ENCODE measurements around the gene ETF1.
"Not testable (repeated sequence)": the region's sequence is repeated elsewhere in the genome, so short reads cannot be mapped to it uniquely, and the experiment has no call there.

ETF1 gene

GRCh38 chr5:138528208-138528607, 14.8 kb downstream of the ETF1 start:
- no peaks in the 10 kb centered on the region for H3K27me3 ChIP-seq (ENCODE audit: insufficient read depth, low read length)
- H3K27ac ChIP-seq (ENCODE audit: low read depth, low read length), result no peak overlapping the region
- H2AFZ ChIP-seq (ENCODE audit: low read length, unreplicated experiment), result no peak overlapping the region
- peaks cover 88% of the 10 kb centered on the region for H3K79me2 ChIP-seq (ENCODE audit: control insufficient read depth, insufficient read depth, low read length, unreplicated experiment)
- no peak overlapping the region for H3K4me3 ChIP-seq (ENCODE audit: low read depth, low read length)
- H3K36me3 ChIP-seq (ENCODE audit: insufficient read depth, low read length), result 0 out of 2 replicates have a peak, but pooled peaks cover 8% of the 10 kb centered on the region
- peaks cover 5% of the 10 kb centered on the region for H3K4me1 ChIP-seq (ENCODE audit: control insufficient read depth, insufficient read depth, low read length, unreplicated experiment)

- Histone ChIP-seq H3K27ac (ENCODE audit: low read depth, low read length) (no peak overlapping the region), H3K4me3 (ENCODE audit: low read depth, low read length) (no peak overlapping the region), H3K4me1 (ENCODE audit: control insufficient read depth, insufficient read depth, low read length, unreplicated experiment) (peaks cover 5% of the 10 kb centered on the region), H3K36me3 (ENCODE audit: insufficient read depth, low read length) (0 out of 2 replicates have a peak, but pooled peaks cover 1% of the 10 kb centered on the region), H2AFZ (ENCODE audit: low read length, unreplicated experiment) (no peak overlapping the region), H3K27me3 (ENCODE audit: insufficient read depth, low read length) (no peaks in the 10 kb centered on the region), H3K79me2 (ENCODE audit: control insufficient read depth, insufficient read depth, low read length, unreplicated experiment) (peaks cover 88% of the 10 kb centered on the region)
Observed at GRCh38 chr5:138527170-138527569, 15.9 kb downstream of the ETF1 start.

GRCh38 chr5:138523406-138523805, 19.6 kb downstream of the ETF1 start:
- no peaks in the 10 kb centered on the region for H3K27me3 ChIP-seq (ENCODE audit: insufficient read depth, low read length)
- H2AFZ ChIP-seq (ENCODE audit: low read length, unreplicated experiment), result no peak overlapping the region
- no peak overlapping the region for H3K27ac ChIP-seq (ENCODE audit: low read depth, low read length)
- H3K4me1 ChIP-seq (ENCODE audit: control insufficient read depth, insufficient read depth, low read length, unreplicated experiment), result peaks cover 11% of the 10 kb centered on the region
- H3K4me3 ChIP-seq (ENCODE audit: low read depth, low read length), result no peak overlapping the region
- H3K36me3 ChIP-seq (ENCODE audit: insufficient read depth, low read length), result no peaks in the 10 kb centered on the region
- H3K79me2 ChIP-seq (ENCODE audit: control insufficient read depth, insufficient read depth, low read length, unreplicated experiment), result peaks cover 85% of the 10 kb centered on the region

- H3K27ac ChIP-seq (ENCODE audit: low read depth, low read length), result no peak overlapping the region
- H3K27me3 ChIP-seq (ENCODE audit: insufficient read depth, low read length), result no peaks in the 10 kb centered on the region
- peaks cover 7% of the 10 kb centered on the region for H3K4me1 ChIP-seq (ENCODE audit: control insufficient read depth, insufficient read depth, low read length, unreplicated experiment)
- no peak overlapping the region for H2AFZ ChIP-seq (ENCODE audit: low read length, unreplicated experiment)
- no peak overlapping the region for H3K4me3 ChIP-seq (ENCODE audit: low read depth, low read length)
- H3K79me2 ChIP-seq (ENCODE audit: control insufficient read depth, insufficient read depth, low read length, unreplicated experiment), result peaks cover 66% of the 10 kb centered on the region
- H3K36me3 ChIP-seq (ENCODE audit: insufficient read depth, low read length), result peaks cover 14% of the 10 kb centered on the region
Observed at GRCh38 chr5:138520971-138521370, 22.1 kb downstream of the ETF1 start.

- Histone ChIP-seq H3K36me3 (ENCODE audit: insufficient read depth, low read length) (peaks cover 40% of the 10 kb centered on the region), H3K27me3 (ENCODE audit: insufficient read depth, low read length) (no peaks in the 10 kb centered on the region), H3K79me2 (ENCODE audit: control insufficient read depth, insufficient read depth, low read length, unreplicated experiment) (peaks cover 49% of the 10 kb centered on the region), H3K4me3 (ENCODE audit: low read depth, low read length) (no peak overlapping the region), H3K4me1 (ENCODE audit: control insufficient read depth, insufficient read depth, low read length, unreplicated experiment) (peaks cover 7% of the 10 kb centered on the region), H3K27ac (ENCODE audit: low read depth, low read length) (no peak overlapping the region), H2AFZ (ENCODE audit: low read length, unreplicated experiment) (no peak overlapping the region)
Observed at GRCh38 chr5:138517437-138517836, 25.6 kb downstream of the ETF1 start.

GRCh38 chr5:138515556-138516245, 27.3 kb downstream of the ETF1 start:
- H3K27ac ChIP-seq (ENCODE audit: low read depth, low read length), result no peak overlapping the region
- no peaks in the 10 kb centered on the region for H3K27me3 ChIP-seq (ENCODE audit: insufficient read depth, low read length)
- peaks cover 43% of the 10 kb centered on the region for H3K36me3 ChIP-seq (ENCODE audit: insufficient read depth, low read length)
- no peak overlapping the region for H2AFZ ChIP-seq (ENCODE audit: low read length, unreplicated experiment)
- H3K4me1 ChIP-seq (ENCODE audit: control insufficient read depth, insufficient read depth, low read length, unreplicated experiment), result peaks cover 7% of the 10 kb centered on the region
- no peak overlapping the region for H3K4me3 ChIP-seq (ENCODE audit: low read depth, low read length)
- H3K79me2 ChIP-seq (ENCODE audit: control insufficient read depth, insufficient read depth, low read length, unreplicated experiment), result peaks cover 33% of the 10 kb centered on the region

GRCh38 chr5:138514021-138514420, 29.0 kb downstream of the ETF1 start:
- Histone ChIP-seq H3K27ac (ENCODE audit: low read depth, low read length) (no peak overlapping the region), H3K4me1 (ENCODE audit: control insufficient read depth, insufficient read depth, low read length, unreplicated experiment) (peaks cover 2% of the 10 kb centered on the region), H2AFZ (ENCODE audit: low read length, unreplicated experiment) (no peak overlapping the region), H3K36me3 (ENCODE audit: insufficient read depth, low read length) (peaks cover 48% of the 10 kb centered on the region), H3K79me2 (ENCODE audit: control insufficient read depth, insufficient read depth, low read length, unreplicated experiment) (peaks cover 20% of the 10 kb centered on the region), H3K27me3 (ENCODE audit: insufficient read depth, low read length) (no peaks in the 10 kb centered on the region), H3K4me3 (ENCODE audit: low read depth, low read length) (no peak overlapping the region)

- Histone ChIP-seq H3K4me3 (ENCODE audit: low read depth, low read length) (no peak overlapping the region), H3K27me3 (ENCODE audit: insufficient read depth, low read length) (no peaks in the 10 kb centered on the region), H3K4me1 (ENCODE audit: control insufficient read depth, insufficient read depth, low read length, unreplicated experiment) (peaks cover 14% of the 10 kb centered on the region), H3K27ac (ENCODE audit: low read depth, low read length) (no peak overlapping the region), H3K79me2 (ENCODE audit: control insufficient read depth, insufficient read depth, low read length, unreplicated experiment) (no peaks in the 10 kb centered on the region), H2AFZ (ENCODE audit: low read length, unreplicated experiment) (no peak overlapping the region), H3K36me3 (ENCODE audit: insufficient read depth, low read length) (peaks cover 24% of the 10 kb centered on the region)
Observed at GRCh38 chr5:138508958-138509357, 34.1 kb downstream of the ETF1 start.

- peaks cover 15% of the 10 kb centered on the region for H3K36me3 ChIP-seq (ENCODE audit: insufficient read depth, low read length)
- not testable (repeated sequence) for H3K27me3 ChIP-seq (ENCODE audit: insufficient read depth, low read length); H3K79me2 ChIP-seq (ENCODE audit: control insufficient read depth, insufficient read depth, low read length, unreplicated experiment); H3K4me3 ChIP-seq (ENCODE audit: low read depth, low read length); H2AFZ ChIP-seq (ENCODE audit: low read length, unreplicated experiment)
- peaks cover 14% of the 10 kb centered on the region for H3K4me1 ChIP-seq (ENCODE audit: control insufficient read depth, insufficient read depth, low read length, unreplicated experiment)
- H3K27ac ChIP-seq (ENCODE audit: low read depth, low read length), result peak overlapping the region; percentile 22; the same call in 1 of the 2 replicates
Observed at GRCh38 chr5:138507485-138507884, 35.6 kb downstream of the ETF1 start.

- H2AFZ ChIP-seq (ENCODE audit: low read length, unreplicated experiment), result no peak overlapping the region
- H3K36me3 ChIP-seq (ENCODE audit: insufficient read depth, low read length), result peaks cover 11% of the 10 kb centered on the region
- peaks cover 14% of the 10 kb centered on the region for H3K4me1 ChIP-seq (ENCODE audit: control insufficient read depth, insufficient read depth, low read length, unreplicated experiment)
- H3K27ac ChIP-seq (ENCODE audit: low read depth, low read length), result no peak overlapping the region
- H3K4me3 ChIP-seq (ENCODE audit: low read depth, low read length), result no peak overlapping the region
- H3K79me2 ChIP-seq (ENCODE audit: control insufficient read depth, insufficient read depth, low read length, unreplicated experiment), result no peaks in the 10 kb centered on the region
- no peaks in the 10 kb centered on the region for H3K27me3 ChIP-seq (ENCODE audit: insufficient read depth, low read length)
Observed at GRCh38 chr5:138506370-138507306, 36.4 kb downstream of the ETF1 start.

Measured in ACC112 (cell line).